GM12891 (cell line): ENCODE results near the gene DSC1.

Experiments
- DNase-seq: peaks from one replicate; pipeline ENCODE4 v3.0.0; 2011; ENCODE audit warnings: low spot score; ENCODE audit not compliant: insufficient read length
- FAIRE-seq: peaks from 2 replicates; lab custom pipeline; 2011; peaks lifted over from hg19 to GRCh38; lab: Jason Lieb, UNC
- PAX5 ChIP-seq: IDR thresholded peaks from 2 replicates; pipeline ENCODE4 v1.6.1; 2011; ENCODE audit warnings: low read length, moderate library complexity, mild to moderate bottlenecking; ENCODE audit not compliant: insufficient read depth, severe bottlenecking
- POLR2A ChIP-seq: IDR thresholded peaks from 2 replicates; pipeline ENCODE4 v1.6.1; 2011; ENCODE audit warnings: low read depth, low read length, control low read depth
- POLR2AphosphoS5 ChIP-seq: IDR thresholded peaks from 2 replicates; pipeline ENCODE4 v1.6.1; 2011; ENCODE audit warnings: low read depth, low read length, control low read depth
- POU2F2 ChIP-seq: IDR thresholded peaks from 2 replicates; pipeline ENCODE4 v1.6.1; 2011; ENCODE audit warnings: low read depth, mild to moderate bottlenecking, control low read depth, low read length, moderate library complexity
- SPI1 ChIP-seq: IDR thresholded peaks from 2 replicates; pipeline ENCODE4 v1.6.1; 2011; ENCODE audit warnings: low read depth, low read length, control low read depth
- TAF1 ChIP-seq: IDR thresholded peaks from 2 replicates; pipeline ENCODE4 v1.6.1; 2011; ENCODE audit warnings: low read depth, low read length, control low read depth

The DSC1 gene

DNA sequence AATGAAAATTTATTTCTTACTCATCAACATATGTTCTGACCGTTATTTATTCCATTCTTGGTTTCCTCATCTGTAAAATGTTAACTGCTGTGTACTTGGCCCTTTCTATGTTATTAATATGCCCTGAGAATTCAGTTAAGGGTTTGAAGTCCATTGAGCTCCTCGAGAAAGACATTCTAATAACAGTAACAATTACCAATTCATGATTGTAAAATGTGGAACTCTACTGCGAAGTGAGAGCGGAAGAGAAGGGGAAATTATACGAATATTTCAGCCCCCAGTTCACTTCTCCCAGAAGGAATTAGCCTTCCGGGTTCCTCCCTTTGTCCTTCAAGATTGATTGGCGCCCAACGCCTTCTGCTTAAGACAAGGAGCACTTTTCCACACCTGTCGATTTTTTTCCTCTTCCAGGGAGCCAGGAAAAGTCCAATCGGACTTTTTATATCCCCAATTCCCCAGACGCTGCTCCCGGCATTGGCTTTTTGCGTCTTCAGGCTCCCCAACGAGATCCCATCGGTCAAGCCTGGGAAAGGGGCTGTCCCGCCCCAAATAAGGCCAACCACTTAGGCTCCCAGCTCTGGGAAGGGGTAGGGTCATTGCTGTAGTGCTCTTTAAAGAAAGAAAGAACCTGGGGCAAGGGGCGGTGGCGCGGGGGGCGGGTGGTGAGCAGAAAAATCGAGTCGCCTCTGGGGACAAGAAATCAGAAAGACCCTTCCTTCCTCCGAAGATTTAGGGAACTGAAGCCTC is 62.0 kb downstream of the DSC1 start:
- DNase-seq = no peak
- no peak for FAIRE-seq
- TF ChIP-seq POU2F2 (no peak), PAX5 (no peak), POLR2A (no peak), TAF1 (no peak), POLR2AphosphoS5 (no peak), SPI1 (no peak)

DNA sequence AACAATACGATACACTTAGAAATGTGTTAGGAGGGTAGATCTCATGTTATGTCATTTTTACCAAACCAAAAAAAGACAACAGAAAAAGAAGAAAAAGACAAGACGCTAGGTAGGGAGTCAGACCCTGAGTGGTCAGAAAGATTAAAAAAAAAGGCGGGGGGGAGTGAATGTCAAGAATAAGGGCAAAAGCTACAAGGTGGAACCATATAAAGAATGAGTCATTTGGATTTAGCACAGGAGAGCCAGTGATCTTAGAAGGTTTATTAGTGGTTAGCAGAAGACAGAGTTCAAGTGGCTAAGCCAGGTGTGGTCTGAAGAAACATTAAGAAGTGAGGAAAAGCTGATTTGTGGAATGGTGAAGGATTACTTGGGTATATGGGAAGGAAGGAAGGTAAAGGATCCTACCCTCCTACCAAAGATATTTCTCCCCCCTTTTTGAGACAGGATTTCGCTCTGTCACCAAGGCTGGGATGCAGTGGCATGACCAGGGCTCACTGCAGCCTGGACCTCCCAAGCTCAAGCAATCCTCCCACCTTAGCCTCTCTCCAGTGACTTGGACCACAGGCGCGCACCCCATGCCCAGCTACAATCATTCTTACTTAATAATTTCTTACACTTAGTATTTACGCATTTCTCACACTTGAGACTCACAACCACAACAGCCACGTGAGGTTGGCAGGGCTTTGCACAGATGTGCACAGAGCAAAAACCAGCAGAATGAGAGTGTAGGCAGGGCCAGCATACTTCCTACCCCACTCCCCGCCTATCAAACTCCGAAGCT is 63.0 kb downstream of the DSC1 start:
- FAIRE-seq (no peak), DNase-seq (no peak)
- TF ChIP-seq POLR2AphosphoS5 (no peak), POU2F2 (no peak), TAF1 (no peak)

DNA sequence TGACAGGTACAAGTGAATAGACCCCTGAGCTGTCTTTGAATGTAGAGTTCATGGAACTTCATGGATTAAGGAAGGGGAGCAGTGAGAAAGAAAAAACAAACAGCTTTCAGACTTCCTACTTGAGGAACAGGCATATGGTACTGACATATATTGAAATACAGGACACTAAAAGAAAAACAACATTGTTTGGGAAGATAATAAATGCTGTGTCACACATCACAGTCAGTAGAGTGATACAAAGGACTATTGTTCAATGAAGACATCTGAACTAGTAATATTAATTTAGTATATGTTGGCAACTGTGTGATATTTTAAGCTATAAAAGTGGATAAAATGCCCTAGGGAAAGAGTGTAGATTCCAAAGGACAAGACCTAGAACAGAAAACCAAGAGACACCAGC is 63.8 kb downstream of the DSC1 start:
- DNase-seq (no peak), FAIRE-seq (no peak)
- TF ChIP-seq POLR2A (no peak), POU2F2 (no peak), TAF1 (no peak), POLR2AphosphoS5 (no peak), PAX5 (no peak), SPI1 (no peak)

DNA sequence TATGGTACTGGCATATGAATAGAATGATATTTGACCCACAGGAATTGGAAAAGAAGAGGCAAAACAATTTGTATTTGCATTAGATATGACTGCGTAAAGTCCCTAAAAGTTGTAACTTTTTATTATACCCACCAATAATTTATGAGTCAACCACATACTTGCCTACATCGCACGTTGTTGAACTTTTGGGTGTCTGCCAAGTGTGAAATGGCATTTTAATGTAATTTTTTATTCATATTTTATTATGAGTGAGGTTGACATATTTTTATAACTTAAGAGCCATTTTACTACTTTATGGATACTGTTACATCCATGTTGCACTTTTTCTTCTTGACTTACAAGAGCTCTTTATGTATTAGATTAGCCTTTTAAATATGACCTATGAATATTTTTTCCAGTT is 65.0 kb downstream of the DSC1 start:
- TF ChIP-seq POLR2AphosphoS5 (no peak), TAF1 (no peak), PAX5 (no peak), POU2F2 (no peak), POLR2A (no peak), SPI1 (no peak)
- FAIRE-seq = no peak
- no peak for DNase-seq

DNA sequence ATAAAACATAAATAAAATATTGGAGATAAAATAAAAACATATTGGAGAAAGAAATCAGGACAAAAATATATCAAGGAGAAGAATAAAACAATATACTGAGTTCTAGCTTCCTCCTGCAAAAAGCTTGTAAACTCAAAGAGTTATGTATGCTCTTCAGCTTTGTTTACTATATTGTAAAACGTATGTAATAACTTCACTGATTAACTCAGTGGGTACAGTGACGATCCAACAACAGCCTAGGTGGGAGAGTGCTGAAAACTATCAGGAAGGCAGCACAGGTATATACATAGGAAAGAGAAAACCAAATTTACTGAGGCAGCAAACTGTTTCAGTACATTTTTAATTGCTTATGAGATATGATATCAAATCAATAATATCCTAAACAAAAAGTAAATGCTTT is 68.8 kb downstream of the DSC1 start:
- no peak for TF ChIP-seq POLR2A
- no peak for TF ChIP-seq POU2F2
- no peak for TF ChIP-seq TAF1
- TF ChIP-seq PAX5 = no peak
- TF ChIP-seq SPI1 = no peak
- no peak for TF ChIP-seq POLR2AphosphoS5
- FAIRE-seq (no peak), DNase-seq (no peak)

DNA sequence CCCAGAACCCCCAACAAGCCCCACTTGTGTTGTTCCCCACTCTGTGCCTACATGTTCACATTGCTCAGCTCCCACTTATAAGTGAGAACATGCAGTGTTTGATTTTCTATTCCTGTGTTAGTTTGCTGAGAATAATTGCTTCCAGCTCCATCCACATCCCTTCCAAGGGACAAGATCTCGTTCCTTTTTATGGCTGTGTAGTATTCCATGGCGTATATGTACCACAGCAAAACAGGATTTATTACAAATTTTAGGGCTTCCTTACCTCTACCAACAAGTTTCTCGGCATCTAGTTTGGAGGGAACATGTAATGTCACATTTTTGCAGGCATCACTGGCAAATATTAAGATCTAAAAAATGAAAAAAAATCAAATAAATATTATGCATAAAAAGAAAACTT is 69.4 kb downstream of the DSC1 start:
- peak; percentile 28 for FAIRE-seq
- no peak for DNase-seq
- no peak for TF ChIP-seq POU2F2
- TF ChIP-seq SPI1 = no peak
- no peak for TF ChIP-seq POLR2A
- TF ChIP-seq TAF1 = no peak
- TF ChIP-seq PAX5 = no peak
- TF ChIP-seq POLR2AphosphoS5 = no peak

DNA sequence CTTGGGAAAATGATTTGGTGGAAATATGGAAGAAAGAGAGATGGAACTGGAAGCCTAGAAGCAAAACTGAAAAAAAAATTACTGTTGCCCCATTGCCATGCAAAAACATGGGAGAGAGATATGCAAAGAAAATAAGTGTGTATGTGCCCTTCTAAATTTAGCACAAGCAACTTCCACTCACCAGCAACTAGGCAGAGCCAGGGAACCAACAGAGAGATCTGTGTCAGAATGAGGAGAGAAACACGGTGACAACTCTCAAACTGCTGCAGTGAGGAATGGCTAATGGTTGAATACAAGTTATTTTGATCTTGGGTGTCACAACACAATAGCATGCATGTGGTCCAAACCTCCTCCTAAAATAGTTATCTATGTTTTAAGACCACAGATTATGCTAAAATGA is 71.3 kb downstream of the DSC1 start:
- TF ChIP-seq POLR2AphosphoS5 (no peak), SPI1 (no peak), PAX5 (no peak), POLR2A (no peak), TAF1 (no peak)
- DNase-seq (no peak), FAIRE-seq (no peak)

DNA sequence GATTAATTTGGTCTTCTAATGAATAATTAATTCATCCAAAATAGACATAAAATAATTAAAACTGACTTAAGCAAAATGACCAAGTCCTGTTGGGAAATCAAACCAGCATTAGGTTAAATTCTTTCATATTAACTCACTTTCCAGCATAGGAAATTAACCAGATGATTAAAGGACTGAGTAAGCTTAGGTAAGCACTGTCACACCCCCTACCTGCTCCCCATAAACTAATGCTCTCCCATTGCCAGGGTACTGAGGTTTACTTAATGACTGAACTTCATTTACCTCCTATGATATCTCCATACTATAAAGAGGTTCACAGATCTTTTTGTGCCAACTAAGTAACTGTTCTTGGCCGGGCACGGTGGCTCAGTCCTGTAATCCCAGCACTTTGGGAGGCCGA is 74.1 kb downstream of the DSC1 start:
- DNase-seq (no peak), FAIRE-seq (no peak)
- no peak for TF ChIP-seq POLR2A
- no peak for TF ChIP-seq SPI1
- TF ChIP-seq POLR2AphosphoS5 = no peak
- no peak for TF ChIP-seq TAF1
- TF ChIP-seq POU2F2 = no peak
- no peak for TF ChIP-seq PAX5

DNA sequence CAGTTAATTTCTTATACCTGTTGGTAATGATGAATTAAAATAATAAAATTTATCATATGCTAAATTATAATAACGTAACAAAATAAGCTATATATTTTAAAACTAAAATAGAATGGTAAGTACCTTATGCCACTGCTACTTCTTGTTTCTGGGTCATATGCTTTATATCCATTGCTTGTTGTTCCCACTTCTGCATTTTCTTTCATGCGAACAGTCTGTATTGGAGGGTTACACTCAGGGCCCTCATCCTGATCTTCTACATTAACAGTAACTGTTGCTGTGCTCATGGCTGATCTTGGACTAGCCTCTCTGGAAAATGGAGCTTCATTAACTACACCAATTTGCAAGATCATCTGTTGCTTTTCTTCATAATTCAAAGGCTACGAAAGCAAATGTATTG is 82.7 kb downstream of the DSC1 start:
- DNase-seq = no peak
- no peak for TF ChIP-seq POLR2AphosphoS5
- TF ChIP-seq PAX5 = no peak
- peak; percentile 75 for TF ChIP-seq SPI1
- TF ChIP-seq POU2F2 = no peak
- no peak for TF ChIP-seq POLR2A
- FAIRE-seq = no peak
